ENCODE results near the gene UBE2E3.
"Not testable (repeated sequence)": the region's sequence is repeated elsewhere in the genome, so short reads cannot be mapped to it uniquely, and the experiment has no call there.

UBE2E3 gene

DNA sequence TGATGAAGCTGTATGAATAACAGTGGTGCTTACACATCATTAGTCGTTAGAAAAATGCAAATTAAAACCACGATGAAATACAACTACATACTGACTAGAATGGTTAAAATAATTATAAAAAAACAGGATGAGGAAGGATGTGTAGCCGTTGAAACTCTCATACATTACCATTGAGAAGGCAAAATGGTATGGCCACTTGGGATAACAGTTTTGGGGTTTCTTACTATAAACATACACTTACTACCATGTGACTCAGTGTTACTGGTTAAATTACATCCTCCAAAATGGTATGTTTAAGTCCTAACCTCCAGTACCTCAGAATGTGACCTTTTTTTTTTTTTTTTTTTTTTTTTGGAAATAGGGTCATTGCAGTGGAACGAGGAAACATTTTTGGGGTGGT, 58.4 kb downstream of the UBE2E3 start:
- TF ChIP-seq, protein P1, sequence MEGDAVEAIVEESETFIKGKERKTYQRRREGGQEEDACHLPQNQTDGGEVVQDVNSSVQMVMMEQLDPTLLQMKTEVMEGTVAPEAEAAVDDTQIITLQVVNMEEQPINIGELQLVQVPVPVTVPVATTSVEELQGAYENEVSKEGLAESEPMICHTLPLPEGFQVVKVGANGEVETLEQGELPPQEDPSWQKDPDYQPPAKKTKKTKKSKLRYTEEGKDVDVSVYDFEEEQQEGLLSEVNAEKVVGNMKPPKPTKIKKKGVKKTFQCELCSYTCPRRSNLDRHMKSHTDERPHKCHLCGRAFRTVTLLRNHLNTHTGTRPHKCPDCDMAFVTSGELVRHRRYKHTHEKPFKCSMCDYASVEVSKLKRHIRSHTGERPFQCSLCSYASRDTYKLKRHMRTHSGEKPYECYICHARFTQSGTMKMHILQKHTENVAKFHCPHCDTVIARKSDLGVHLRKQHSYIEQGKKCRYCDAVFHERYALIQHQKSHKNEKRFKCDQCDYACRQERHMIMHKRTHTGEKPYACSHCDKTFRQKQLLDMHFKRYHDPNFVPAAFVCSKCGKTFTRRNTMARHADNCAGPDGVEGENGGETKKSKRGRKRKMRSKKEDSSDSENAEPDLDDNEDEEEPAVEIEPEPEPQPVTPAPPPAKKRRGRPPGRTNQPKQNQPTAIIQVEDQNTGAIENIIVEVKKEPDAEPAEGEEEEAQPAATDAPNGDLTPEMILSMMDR (IDR thresholded peaks at IDR 0.05; ENCODE audit: control insufficient read depth, insufficient read depth, low read depth, low read length, missing control alignments), result no peak
- DNase-seq (ENCODE audit: low read depth), result no peak
- H3K4me3 ChIP-seq (ENCODE audit: control insufficient read depth, low read depth, low read length), result no peak overlapping the region

- not testable (repeated sequence) for H3K4me3 ChIP-seq (ENCODE audit: control insufficient read depth, low read depth, low read length); DNase-seq (ENCODE audit: low read depth)
Measured at GRCh38 chr2:181040839-181041238, 60.4 kb downstream of the UBE2E3 start.

GRCh38 chr2:181041661-181042060, 61.3 kb downstream of the UBE2E3 start:
- TF ChIP-seq, protein P1 (IDR thresholded peaks at IDR 0.05; ENCODE audit: control insufficient read depth, insufficient read depth, low read depth, low read length, missing control alignments), result no peak
- no peak for DNase-seq (ENCODE audit: low read depth)
- no peak overlapping the region for H3K4me3 ChIP-seq (ENCODE audit: control insufficient read depth, low read depth, low read length)

DNA sequence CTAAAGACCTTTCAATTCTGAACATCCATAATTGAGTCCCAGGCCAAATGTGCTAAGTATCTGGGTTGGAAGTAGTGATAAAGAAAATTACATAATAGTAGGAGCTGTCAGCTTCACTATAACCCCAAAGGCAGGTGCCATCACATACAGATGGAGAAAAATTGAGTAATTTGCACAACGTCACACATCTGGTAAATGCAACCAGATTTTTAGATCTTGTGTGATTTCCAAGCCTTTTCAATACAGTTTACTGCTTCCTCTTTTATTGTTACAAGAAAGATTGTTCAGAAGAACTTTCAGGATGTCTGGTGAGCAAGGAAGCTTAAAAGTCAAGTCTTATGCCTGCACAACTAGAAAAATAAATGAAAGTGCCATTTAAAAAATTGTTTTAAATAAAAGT, 62.3 kb downstream of the UBE2E3 start:
- no peak overlapping the region for H3K4me3 ChIP-seq (ENCODE audit: control insufficient read depth, low read depth, low read length)
- TF ChIP-seq, protein P1 (IDR thresholded peaks at IDR 0.05; ENCODE audit: control insufficient read depth, insufficient read depth, low read depth, low read length, missing control alignments), result no peak
- DNase-seq (ENCODE audit: low read depth), result no peak

- no peak overlapping the region for H3K4me3 ChIP-seq (ENCODE audit: control insufficient read depth, low read depth, low read length)
- no peak for DNase-seq (ENCODE audit: low read depth)
- TF ChIP-seq, protein P1 (IDR thresholded peaks at IDR 0.05; ENCODE audit: control insufficient read depth, insufficient read depth, low read depth, low read length, missing control alignments), result no peak
Measured at GRCh38 chr2:181046833-181047232, 66.4 kb downstream of the UBE2E3 start.

DNA sequence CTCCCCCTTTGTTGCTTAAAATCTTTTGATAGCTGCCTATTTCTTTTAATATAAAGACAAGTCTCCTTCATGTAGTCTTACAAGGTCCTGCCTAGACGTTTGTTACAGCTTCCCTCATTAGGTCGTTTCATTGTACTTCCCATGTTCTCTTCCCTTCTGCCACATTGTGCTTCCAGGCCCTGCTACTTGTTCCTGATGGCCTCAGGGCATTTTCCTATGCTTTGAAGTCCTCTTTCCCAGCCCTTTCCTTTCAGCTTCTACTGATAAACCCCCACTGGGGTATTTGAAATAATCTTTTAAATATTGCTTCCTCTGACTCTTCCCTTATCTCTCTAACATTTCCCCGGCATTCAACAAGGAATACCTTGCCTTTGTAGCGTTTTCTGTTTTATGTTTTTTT, 67.4 kb downstream of the UBE2E3 start:
- TF ChIP-seq, protein P1 (IDR thresholded peaks at IDR 0.05; ENCODE audit: control insufficient read depth, insufficient read depth, low read depth, low read length, missing control alignments), result no peak
- no peak overlapping the region for H3K4me3 ChIP-seq (ENCODE audit: control insufficient read depth, low read depth, low read length)

GRCh38 chr2:181051861-181052522, 71.6 kb downstream of the UBE2E3 start:
- TF ChIP-seq, protein P1 (IDR thresholded peaks at IDR 0.05; ENCODE audit: control insufficient read depth, insufficient read depth, low read depth, low read length, missing control alignments), result no peak
- no peak overlapping the region for H3K4me3 ChIP-seq (ENCODE audit: control insufficient read depth, low read depth, low read length)
- DNase-seq (ENCODE audit: low read depth), result no peak

More for the DNA sequence above, 67.4 kb downstream of the UBE2E3 start:
- DNase-seq (ENCODE audit: low read depth), result no peak

All from AG09309 (cell line).